ENCODE measurements around the gene CCDC15.

DNA sequence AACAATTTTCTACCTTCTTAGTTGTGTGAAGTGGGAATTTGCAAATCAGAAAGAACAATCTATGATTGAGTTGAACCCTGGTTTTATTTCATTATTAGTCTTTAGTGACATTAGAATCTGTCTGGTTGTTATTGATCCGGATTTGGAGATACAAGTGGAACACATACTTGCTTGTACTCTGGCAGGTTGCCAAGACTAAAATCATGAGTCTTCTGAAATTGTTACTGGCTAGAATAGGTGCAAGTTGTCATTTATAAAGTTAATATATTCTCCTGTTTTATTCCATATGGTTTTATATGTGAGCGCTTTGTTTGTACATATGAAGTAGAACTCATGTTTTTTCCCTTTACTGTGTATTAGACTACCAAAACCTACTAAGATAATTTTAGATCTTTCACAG lies 23.0 kb downstream of the CCDC15 start:
- TF ChIP-seq, protein P1, sequence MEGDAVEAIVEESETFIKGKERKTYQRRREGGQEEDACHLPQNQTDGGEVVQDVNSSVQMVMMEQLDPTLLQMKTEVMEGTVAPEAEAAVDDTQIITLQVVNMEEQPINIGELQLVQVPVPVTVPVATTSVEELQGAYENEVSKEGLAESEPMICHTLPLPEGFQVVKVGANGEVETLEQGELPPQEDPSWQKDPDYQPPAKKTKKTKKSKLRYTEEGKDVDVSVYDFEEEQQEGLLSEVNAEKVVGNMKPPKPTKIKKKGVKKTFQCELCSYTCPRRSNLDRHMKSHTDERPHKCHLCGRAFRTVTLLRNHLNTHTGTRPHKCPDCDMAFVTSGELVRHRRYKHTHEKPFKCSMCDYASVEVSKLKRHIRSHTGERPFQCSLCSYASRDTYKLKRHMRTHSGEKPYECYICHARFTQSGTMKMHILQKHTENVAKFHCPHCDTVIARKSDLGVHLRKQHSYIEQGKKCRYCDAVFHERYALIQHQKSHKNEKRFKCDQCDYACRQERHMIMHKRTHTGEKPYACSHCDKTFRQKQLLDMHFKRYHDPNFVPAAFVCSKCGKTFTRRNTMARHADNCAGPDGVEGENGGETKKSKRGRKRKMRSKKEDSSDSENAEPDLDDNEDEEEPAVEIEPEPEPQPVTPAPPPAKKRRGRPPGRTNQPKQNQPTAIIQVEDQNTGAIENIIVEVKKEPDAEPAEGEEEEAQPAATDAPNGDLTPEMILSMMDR (IDR thresholded peaks at IDR 0.05), result no peak
- TF ChIP-seq POLR2A (IDR thresholded peaks at IDR 0.05), result no peak

Data from vagina (tissue), 2 donors.